ENCODE measurements around the gene LSG1. TPM values are rescaled to one million over a fixed set of nuclear protein-coding genes. Genes with fewer than 3 reads are reported as not detected.
"Not testable (repeated sequence)": the region's sequence is repeated elsewhere in the genome, so short reads cannot be mapped to it uniquely, and the experiment has no call there.

LSG1 gene
- total RNA-seq, 4 donors from 2014 or later = 42.9 to 120 (median 81.9) TPM

GRCh38 chr3:194632226-194632808 is 39.7 kb downstream of the LSG1 start:
- DNase-seq = no peak
- TF ChIP-seq CTCF (IDR thresholded peaks at IDR 0.05) (no peak), POLR2A (IDR thresholded peaks at IDR 0.05) (no peak)
- Histone ChIP-seq H3K4me1 (no peaks in the 10 kb centered on the region), H3K4me3 (peak overlapping the region; percentile 53 to 91 (median 74)), H3K27me3 (no peaks in the 10 kb centered on the region), H3K9me3 (no peaks in the 10 kb centered on the region), H3K27ac (peak overlapping the region in 1 of 4 donors; percentile 88), H3K36me3 (peaks cover 0 to 8% (median 0%) of the 10 kb centered on the region in 3 donors)

GRCh38 chr3:194631696-194632095 is 40.3 kb downstream of the LSG1 start:
- Histone ChIP-seq H3K4me1 (no peaks in the 10 kb centered on the region), H3K27me3 (no peaks in the 10 kb centered on the region), H3K4me3 (no peak overlapping the region), H3K9me3 (no peaks in the 10 kb centered on the region), H3K36me3 (peaks cover 0 to 11% (median 0%) of the 10 kb centered on the region in 3 donors), H3K27ac (no peak overlapping the region)
- no peak for TF ChIP-seq CTCF (IDR thresholded peaks at IDR 0.05)
- TF ChIP-seq POLR2A (IDR thresholded peaks at IDR 0.05) = no peak
- DNase-seq = no peak

- not testable (repeated sequence) for H3K4me3 ChIP-seq, H3K4me1 ChIP-seq, H3K27me3 ChIP-seq, DNase-seq, H3K9me3 ChIP-seq, H3K27ac ChIP-seq
- H3K36me3 ChIP-seq = peaks cover 0 to 11% (median 0%) of the 10 kb centered on the region in 3 donors
Measured at GRCh38 chr3:194630681-194631080, 41.3 kb downstream of the LSG1 start.

- Histone ChIP-seq H3K27ac (no peak overlapping the region), H3K4me1 (peaks cover 0 to 4% (median 0%) of the 10 kb centered on the region in 4 donors), H3K4me3 (no peak overlapping the region), H3K27me3 (no peaks in the 10 kb centered on the region), H3K9me3 (no peaks in the 10 kb centered on the region), H3K36me3 (peaks cover 0 to 11% (median 0%) of the 10 kb centered on the region in 3 donors)
- DNase-seq = peak in 1 of 3 donors; percentile 3
- TF ChIP-seq POLR2A (IDR thresholded peaks at IDR 0.05) = no peak
- no peak for TF ChIP-seq CTCF (IDR thresholded peaks at IDR 0.05)
Measured at GRCh38 chr3:194624956-194625355, 47.0 kb downstream of the LSG1 start.

- TF ChIP-seq POLR2A (IDR thresholded peaks at IDR 0.05) (no peak), CTCF (IDR thresholded peaks at IDR 0.05) (no peak)
- H3K36me3 ChIP-seq = peaks cover 0 to 11% (median 0%) of the 10 kb centered on the region in 3 donors
- no peak overlapping the region for H3K27ac ChIP-seq
- H3K9me3 ChIP-seq = no peaks in the 10 kb centered on the region
- no peaks in the 10 kb centered on the region for H3K27me3 ChIP-seq
- H3K4me1 ChIP-seq = peaks cover 0 to 4% (median 0%) of the 10 kb centered on the region in 4 donors
- H3K4me3 ChIP-seq = no peak overlapping the region
- DNase-seq = no peak
Measured at GRCh38 chr3:194623449-194624290, 48.3 kb downstream of the LSG1 start.
